ENCODE data around the gene CTSH.

Gene CTSH

GRCh38 chr15:78977591-78978347, 32.9 kb upstream of the CTSH start:
- no peak for DNase-seq (ENCODE audit: low spot score)

DNA sequence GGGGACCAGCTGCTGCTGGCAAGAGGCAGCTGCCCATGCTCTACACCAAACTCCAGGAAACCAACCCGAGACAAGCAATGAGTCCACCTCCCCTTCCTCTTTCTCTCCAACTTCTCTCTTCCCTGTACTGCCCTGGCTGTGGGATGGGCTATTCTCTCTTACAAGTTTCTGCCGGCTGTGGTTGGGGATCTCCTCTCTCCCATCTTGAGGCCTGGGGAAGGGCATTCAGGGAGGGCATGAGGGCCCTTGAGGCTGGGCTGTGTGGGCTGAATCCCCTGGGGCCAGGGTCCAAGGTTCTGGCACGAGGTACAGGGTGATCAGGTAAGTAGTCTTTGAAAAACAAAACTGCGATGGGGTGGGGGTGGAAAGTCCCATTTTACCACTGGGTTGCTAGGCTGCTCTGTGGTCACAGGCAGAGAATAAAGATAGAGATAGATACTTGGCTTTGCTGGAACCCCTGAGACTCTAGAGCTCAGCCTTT, 32.3 kb upstream of the CTSH start:
- DNase-seq (ENCODE audit: low spot score): no peak

DNA sequence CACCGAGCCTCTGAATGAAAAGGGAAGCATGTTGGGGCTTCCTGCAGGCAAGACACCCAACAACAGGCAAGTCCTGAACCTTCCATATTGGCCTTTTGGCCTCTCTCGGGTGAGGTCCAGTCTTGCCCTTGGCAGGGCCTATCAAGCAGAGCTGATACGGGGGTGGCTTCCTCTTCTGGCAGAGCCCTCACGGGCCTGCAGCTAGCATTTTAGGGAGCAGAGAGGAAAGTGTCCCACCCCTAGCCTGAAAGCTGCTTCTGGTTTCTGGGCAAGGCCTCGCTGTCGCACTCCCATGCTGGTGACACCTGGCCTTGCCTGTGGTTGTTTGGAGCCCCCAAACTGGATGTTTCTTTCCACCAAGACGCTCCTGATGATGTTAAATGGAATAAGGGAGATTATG, 31.8 kb upstream of the CTSH start:
- no peak for DNase-seq (ENCODE audit: low spot score)

- no peak for DNase-seq (ENCODE audit: low spot score)
These were observed 29.5 kb upstream of the CTSH start for GRCh38 chr15:78974272-78974918.

- no peak for DNase-seq (ENCODE audit: low spot score)
These were observed 25.0 kb upstream of the CTSH start for GRCh38 chr15:78969687-78970349.

- DNase-seq (ENCODE audit: low spot score): no peak
These were observed 23.9 kb upstream of the CTSH start for GRCh38 chr15:78968539-78969271.

DNA sequence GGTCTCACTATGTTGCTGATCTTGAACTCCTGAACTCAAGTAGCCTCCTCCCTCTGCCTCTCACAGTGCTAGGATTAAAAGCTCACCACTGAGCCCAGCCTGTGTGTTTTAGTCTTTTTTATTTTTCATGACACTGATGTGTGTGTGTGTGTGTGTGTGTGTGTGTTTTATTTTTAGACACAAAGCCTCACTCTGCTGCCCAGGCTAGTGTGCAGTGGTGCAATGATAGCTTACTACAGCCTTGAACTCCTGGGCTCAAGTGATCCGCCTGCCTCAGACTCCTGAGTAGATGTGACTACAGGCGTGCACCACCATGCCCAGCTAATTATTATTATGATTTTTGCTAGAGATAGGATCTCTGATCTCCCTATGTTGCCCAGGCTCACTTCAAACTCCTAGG, 23.3 kb upstream of the CTSH start:
- DNase-seq (ENCODE audit: low spot score): no peak

DNA sequence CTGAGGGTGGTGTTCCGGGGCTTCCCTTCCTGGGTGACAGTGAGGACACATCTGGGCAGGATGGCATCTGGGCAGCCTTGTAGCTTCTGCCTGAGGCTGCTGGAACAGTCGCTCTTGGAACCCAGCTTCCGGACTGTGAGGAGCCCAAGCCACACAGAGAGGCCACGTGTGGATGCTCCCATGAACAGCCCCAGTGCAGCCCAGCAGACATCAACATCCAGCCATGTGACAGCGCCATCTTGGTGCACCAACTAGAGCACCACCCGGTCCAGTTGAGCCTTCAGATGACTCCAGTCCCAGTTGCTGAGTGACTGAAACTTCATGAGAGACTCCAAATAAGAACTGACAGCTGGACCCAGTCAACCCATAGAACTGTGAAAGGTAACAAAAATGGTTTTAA, 15.5 kb upstream of the CTSH start:
- no peak for DNase-seq (ENCODE audit: low spot score)

DNA sequence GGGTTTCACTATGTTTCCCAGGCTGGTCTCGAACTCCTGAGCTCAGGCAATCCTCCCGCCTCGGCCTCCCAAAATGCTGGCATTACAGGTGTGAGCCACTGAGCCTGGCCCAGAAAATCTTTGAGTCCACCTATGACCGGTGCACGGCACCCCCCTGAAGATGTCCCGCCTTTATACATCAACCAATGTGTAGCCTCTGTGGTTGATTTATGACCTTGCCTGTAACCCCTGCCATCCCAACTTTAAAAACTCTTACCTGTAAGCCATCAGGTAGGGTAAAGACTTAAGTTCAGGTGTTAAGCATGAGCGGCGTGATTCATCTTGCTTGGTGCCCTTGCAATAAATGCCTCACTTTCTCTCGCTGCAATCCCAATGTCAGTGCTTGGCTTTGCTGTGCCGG, 14.5 kb upstream of the CTSH start:
- no peak for DNase-seq (ENCODE audit: low spot score)

GRCh38 chr15:78957416-78958093, 12.7 kb upstream of the CTSH start:
- DNase-seq (ENCODE audit: low spot score): no peak

DNA sequence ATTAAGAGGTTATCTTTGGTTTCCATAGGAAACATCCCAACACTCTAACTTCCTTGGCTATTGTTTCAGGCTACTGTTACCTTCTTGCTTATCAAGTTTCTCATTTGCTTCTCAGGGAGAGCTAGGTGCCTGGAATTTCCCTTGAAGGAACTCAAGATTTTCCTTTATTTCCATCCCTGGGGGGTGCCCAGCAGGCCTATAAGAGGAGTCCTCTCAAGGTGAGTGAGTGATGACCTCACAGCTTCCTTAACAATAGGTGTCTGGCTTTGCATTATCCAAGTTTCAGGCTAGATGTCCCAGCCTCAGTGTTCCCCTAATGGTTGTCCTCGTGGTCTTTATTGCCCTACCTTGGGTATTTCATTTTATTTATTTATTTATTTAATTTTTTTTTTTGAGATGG, 12.1 kb upstream of the CTSH start:
- DNase-seq (ENCODE audit: low spot score): no peak

DNA sequence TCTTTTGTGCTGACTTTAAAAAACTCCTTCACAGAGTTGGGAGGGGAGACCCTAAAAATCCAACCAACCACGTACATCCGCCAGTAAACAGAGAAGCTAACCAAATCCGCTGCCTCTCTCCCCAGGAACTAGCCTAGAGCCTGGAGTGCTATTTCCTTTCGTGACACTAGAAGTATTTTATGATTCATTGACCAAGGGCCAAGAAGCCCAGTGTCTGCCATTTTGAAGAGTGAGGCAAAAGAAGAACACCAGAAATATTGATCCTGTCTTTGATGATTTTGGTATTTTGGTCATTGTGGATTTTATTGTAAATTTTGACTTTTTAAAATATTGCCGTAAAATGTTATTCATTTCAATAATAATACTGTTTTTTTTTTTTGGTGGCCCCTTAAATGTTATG, 10.5 kb upstream of the CTSH start:
- no peak for DNase-seq (ENCODE audit: low spot score)

- no peak for DNase-seq (ENCODE audit: low spot score)
These were observed 7.0 kb upstream of the CTSH start for GRCh38 chr15:78951841-78952238.

GRCh38 chr15:78950902-78951840, 6.3 kb upstream of the CTSH start:
- no peak for DNase-seq (ENCODE audit: low spot score)

DNA sequence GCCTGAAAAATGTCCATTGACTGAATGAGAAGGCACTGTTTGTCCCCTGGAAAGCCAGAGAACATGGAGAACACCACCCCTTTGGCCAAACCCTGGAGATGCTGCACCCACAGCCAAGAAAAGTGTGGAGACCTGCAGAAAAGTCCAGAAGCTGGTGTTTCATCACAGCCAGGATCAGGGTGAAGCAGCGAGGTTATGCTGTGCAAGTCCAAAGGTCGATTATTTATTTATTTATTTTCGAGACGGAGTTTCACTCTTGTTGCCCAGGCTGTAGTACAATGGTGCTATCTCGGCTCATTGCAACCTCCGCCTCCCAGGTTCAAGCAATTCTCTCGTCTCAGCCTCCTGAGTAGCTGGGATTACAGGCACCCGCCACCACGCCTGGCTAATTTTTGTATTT, 5.5 kb upstream of the CTSH start:
- no peak for DNase-seq (ENCODE audit: low spot score)

GRCh38 chr15:78949461-78949860, 4.6 kb upstream of the CTSH start:
- DNase-seq (ENCODE audit: low spot score): no peak

DNA sequence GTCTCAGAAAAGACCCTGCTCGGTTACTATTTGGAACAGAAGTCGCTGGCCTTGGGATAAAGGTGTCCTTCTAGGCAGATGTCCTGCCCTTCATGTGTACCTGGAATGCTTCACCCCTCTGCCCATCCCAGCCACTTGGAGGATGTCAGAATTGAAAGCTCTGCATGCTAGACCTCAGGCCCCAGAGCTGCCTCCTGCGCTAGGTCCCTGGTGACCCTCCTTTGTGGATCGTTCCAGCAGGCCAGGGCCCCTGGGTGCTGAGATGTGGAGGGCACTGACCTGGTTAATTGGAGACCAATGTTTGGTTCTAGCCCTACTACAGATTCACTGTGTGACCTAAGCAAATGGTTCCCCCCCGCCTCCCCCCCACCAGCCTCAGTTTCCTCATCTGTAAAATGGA, 2.7 kb upstream of the CTSH start:
- DNase-seq (ENCODE audit: low spot score): no peak

DNA sequence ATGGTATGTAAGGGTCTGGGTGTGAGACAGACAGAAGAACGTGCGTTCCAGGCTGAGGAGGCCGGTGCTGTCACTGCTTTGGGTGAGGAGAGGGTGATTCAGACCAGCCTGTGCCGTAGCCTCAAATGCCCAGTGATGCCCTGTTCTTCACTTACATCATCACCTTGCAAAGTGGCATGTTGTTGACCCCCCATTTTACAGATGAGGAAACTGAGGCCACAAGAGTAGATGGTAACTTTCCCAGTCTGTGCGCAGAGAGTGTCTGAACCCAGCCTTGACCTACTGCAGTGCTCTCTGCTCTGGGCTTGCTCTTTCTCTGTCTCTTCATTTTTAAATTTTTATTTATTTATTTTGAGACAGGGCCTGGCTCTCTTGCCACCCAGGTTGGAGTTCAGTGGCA, 1.6 kb upstream of the CTSH start:
- DNase-seq (ENCODE audit: low spot score): no peak

DNA sequence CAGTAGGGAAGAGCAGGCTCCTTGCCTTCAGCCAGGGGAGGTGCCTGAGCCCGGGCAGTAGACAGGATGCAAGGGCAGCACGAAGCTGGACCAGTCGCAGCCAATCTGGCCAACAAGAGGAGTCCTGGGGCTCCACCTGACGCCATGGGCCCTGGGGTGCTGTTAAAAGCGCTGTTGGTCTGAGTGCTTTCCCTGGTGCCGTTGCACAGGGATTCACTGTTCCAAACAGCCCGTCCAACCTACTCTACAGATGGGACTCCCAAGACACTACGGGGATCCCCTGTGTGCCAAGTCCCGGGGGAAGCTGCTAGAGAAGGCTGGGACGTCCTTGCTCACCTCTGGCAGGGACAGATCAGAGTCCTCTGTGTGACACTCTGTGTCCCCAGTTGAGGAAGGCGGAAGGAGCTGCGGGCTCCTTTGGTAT, 632 bp downstream of the CTSH start:
- DNase-seq (ENCODE audit: low spot score): no peak

DNA sequence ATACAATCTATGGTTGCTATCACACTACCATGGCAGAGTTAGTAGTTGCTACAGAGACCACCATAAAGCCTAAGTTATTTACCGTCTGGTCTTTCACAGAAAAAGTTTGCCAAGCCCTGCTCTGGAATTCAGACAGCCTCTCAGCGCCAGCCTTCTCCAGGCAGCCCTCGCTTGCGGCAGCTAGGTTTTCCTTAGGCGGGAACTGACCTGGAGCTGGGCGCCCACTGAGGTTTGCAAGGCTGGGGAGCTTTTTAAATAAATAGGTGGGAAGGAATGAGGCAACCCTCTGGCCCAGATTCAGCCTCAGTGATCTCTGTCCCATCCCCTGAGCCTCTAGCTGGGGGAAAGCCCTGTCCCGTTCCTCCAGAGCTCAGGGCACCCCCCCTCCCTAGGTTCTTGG, 1.2 kb downstream of the CTSH start:
- DNase-seq (ENCODE audit: low spot score): no peak

GRCh38 chr15:78942741-78943140, 2.1 kb downstream of the CTSH start:
- DNase-seq (ENCODE audit: low spot score): no peak
